ENCODE results near the gene SLC6A1. TPM values are rescaled to one million over a fixed set of nuclear protein-coding genes. Genes with fewer than 3 reads are reported as not detected.

The SLC6A1 gene
- total RNA-seq, 1 donor from 2014 or later, result not detected

- DNase-seq (ENCODE audit: low read depth), result no peak
These were observed 22.8 kb downstream of the SLC6A1 start for GRCh38 chr3:11015369-11015768.

GRCh38 chr3:11016727-11017126 lies 24.2 kb downstream of the SLC6A1 start:
- DNase-seq (ENCODE audit: low read depth), result no peak

GRCh38 chr3:11019116-11019819 lies 26.7 kb downstream of the SLC6A1 start:
- DNase-seq (ENCODE audit: low read depth), result no peak

GRCh38 chr3:11020764-11021163 lies 28.2 kb downstream of the SLC6A1 start:
- DNase-seq (ENCODE audit: low read depth), result no peak

GRCh38 chr3:11021611-11022011 lies 29.1 kb downstream of the SLC6A1 start:
- no peak for DNase-seq (ENCODE audit: low read depth)

- DNase-seq (ENCODE audit: low read depth), result no peak
These were observed 29.6 kb downstream of the SLC6A1 start for GRCh38 chr3:11022115-11022514.

- DNase-seq (ENCODE audit: low read depth), result no peak
These were observed 31.6 kb downstream of the SLC6A1 start for GRCh38 chr3:11024181-11024580.

- DNase-seq (ENCODE audit: low read depth), result no peak
These were observed 37.4 kb downstream of the SLC6A1 start for GRCh38 chr3:11029948-11030347.

GRCh38 chr3:11033871-11034270 lies 41.3 kb downstream of the SLC6A1 start:
- no peak for DNase-seq (ENCODE audit: low read depth)

GRCh38 chr3:11034309-11034985 lies 41.9 kb downstream of the SLC6A1 start:
- DNase-seq (ENCODE audit: low read depth), result no peak

GRCh38 chr3:11035757-11036505 lies 43.4 kb downstream of the SLC6A1 start:
- DNase-seq (ENCODE audit: low read depth), result no peak

- DNase-seq (ENCODE audit: low read depth), result no peak
These were observed 44.8 kb downstream of the SLC6A1 start for GRCh38 chr3:11037241-11037873.

GRCh38 chr3:11037976-11038375 lies 45.4 kb downstream of the SLC6A1 start:
- DNase-seq (ENCODE audit: low read depth), result no peak

- DNase-seq (ENCODE audit: low read depth), result no peak
These were observed 53.0 kb downstream of the SLC6A1 start for GRCh38 chr3:11045536-11045935.

- no peak for DNase-seq (ENCODE audit: low read depth)
These were observed 55.0 kb downstream of the SLC6A1 start for GRCh38 chr3:11047500-11047899.

GRCh38 chr3:11050666-11051323 lies 58.2 kb downstream of the SLC6A1 start:
- no peak for DNase-seq (ENCODE audit: low read depth)

GRCh38 chr3:11053926-11054503 lies 61.5 kb downstream of the SLC6A1 start:
- DNase-seq (ENCODE audit: low read depth), result no peak

- no peak for DNase-seq (ENCODE audit: low read depth)
These were observed 62.3 kb downstream of the SLC6A1 start for GRCh38 chr3:11054739-11055438.

GRCh38 chr3:11055496-11055895 lies 62.9 kb downstream of the SLC6A1 start:
- no peak for DNase-seq (ENCODE audit: low read depth)

- DNase-seq (ENCODE audit: low read depth), result no peak
These were observed 64.0 kb downstream of the SLC6A1 start for GRCh38 chr3:11056531-11057050.
